ENCODE measurements around the gene PDCD2L.
"Not testable (repeated sequence)": the region's sequence is repeated elsewhere in the genome, so short reads cannot be mapped to it uniquely, and the experiment has no call there.

The PDCD2L gene

DNA sequence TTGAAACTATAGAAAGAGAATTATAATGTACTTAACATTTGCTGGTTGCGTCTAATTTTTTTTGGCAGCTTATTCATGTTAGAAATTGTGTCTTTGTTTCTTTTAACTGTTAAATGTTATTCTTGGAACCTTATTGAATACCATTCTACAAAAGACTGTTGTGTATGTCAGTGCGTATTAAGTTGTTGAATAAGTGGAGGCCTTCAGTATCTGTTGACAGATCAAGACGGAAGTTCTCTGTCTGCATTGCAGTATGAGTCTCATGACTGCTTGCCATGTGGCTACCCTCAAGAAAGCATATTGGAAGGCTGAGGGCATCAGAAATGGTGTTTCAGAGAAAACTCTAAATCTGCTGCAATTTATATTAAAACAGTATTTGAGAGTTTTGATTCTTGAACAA lies 32.5 kb downstream of the PDCD2L start:
- no peaks in the 10 kb centered on the region for H3K9me3 ChIP-seq (ENCODE audit: control insufficient read depth, low read length)
- H3K4me2 ChIP-seq (ENCODE audit: low read length): no peak overlapping the region
- no peak overlapping the region for H2AFZ ChIP-seq
- TF ChIP-seq, protein P1, sequence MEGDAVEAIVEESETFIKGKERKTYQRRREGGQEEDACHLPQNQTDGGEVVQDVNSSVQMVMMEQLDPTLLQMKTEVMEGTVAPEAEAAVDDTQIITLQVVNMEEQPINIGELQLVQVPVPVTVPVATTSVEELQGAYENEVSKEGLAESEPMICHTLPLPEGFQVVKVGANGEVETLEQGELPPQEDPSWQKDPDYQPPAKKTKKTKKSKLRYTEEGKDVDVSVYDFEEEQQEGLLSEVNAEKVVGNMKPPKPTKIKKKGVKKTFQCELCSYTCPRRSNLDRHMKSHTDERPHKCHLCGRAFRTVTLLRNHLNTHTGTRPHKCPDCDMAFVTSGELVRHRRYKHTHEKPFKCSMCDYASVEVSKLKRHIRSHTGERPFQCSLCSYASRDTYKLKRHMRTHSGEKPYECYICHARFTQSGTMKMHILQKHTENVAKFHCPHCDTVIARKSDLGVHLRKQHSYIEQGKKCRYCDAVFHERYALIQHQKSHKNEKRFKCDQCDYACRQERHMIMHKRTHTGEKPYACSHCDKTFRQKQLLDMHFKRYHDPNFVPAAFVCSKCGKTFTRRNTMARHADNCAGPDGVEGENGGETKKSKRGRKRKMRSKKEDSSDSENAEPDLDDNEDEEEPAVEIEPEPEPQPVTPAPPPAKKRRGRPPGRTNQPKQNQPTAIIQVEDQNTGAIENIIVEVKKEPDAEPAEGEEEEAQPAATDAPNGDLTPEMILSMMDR (IDR thresholded peaks at IDR 0.05): no peak
- H3K79me2 ChIP-seq: peaks cover 52% of the 10 kb centered on the region
- H3K36me3 ChIP-seq (ENCODE audit: control insufficient read depth, insufficient read depth, low read length): no peaks in the 10 kb centered on the region
- H3K9ac ChIP-seq: no peak overlapping the region
- H3K27me3 ChIP-seq (ENCODE audit: control insufficient read depth, insufficient read depth, low read length): no peaks in the 10 kb centered on the region
- H3K27ac ChIP-seq: no peak overlapping the region
- no peaks in the 10 kb centered on the region for H3K4me1 ChIP-seq
- no peak overlapping the region for H3K4me3 ChIP-seq (ENCODE audit: low read depth, low read length)

- TF ChIP-seq, protein P1 (IDR thresholded peaks at IDR 0.05): no peak
- no peaks in the 10 kb centered on the region for H3K36me3 ChIP-seq (ENCODE audit: control insufficient read depth, insufficient read depth, low read length)
Observed at GRCh38 chr19:34448191-34448590, 44.0 kb downstream of the PDCD2L start.

DNA sequence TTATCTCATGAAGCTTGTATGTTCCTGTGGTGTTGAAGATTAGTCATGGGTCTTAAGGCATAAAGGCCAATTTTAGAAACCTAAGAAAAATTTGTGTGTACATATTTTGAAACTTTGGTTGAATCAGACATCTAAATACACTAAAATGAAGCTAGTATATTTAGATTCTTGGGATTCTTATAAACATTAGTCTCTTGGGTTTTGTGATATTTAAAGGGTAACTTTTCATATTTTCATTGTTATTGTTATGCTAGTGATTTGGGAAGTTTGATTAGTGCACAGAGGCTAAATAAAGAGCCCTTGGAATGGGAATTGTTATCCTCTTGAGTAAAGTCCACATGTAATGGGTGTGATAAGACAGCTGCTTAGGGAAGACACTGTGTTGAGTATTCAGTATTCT lies 48.5 kb downstream of the PDCD2L start:
- Histone ChIP-seq H3K4me3 (ENCODE audit: low read depth, low read length) (no peak overlapping the region), H3K9ac (no peak overlapping the region), H2AFZ (no peak overlapping the region), H3K9me3 (ENCODE audit: control insufficient read depth, low read length) (no peaks in the 10 kb centered on the region), H3K4me1 (peaks cover 5% of the 10 kb centered on the region), H3K27me3 (ENCODE audit: control insufficient read depth, insufficient read depth, low read length) (no peaks in the 10 kb centered on the region), H3K36me3 (ENCODE audit: control insufficient read depth, insufficient read depth, low read length) (no peaks in the 10 kb centered on the region), H3K79me2 (peaks cover 5% of the 10 kb centered on the region), H3K27ac (no peak overlapping the region), H3K4me2 (ENCODE audit: low read length) (no peak overlapping the region)
- TF ChIP-seq, protein P1 (IDR thresholded peaks at IDR 0.05): no peak

More at GRCh38 chr19:34448191-34448590, 44.0 kb downstream of the PDCD2L start:
- Histone ChIP-seq H3K9me3 (ENCODE audit: control insufficient read depth, low read length) (no peaks in the 10 kb centered on the region), H3K9ac (no peak overlapping the region), H2AFZ (no peak overlapping the region), H3K79me2 (peaks cover 11% of the 10 kb centered on the region), H3K4me3 (ENCODE audit: low read depth, low read length) (no peak overlapping the region), H3K4me2 (ENCODE audit: low read length) (no peak overlapping the region), H3K27ac (no peak overlapping the region), H3K27me3 (ENCODE audit: control insufficient read depth, insufficient read depth, low read length) (no peaks in the 10 kb centered on the region), H3K4me1 (no peaks in the 10 kb centered on the region)

DNA sequence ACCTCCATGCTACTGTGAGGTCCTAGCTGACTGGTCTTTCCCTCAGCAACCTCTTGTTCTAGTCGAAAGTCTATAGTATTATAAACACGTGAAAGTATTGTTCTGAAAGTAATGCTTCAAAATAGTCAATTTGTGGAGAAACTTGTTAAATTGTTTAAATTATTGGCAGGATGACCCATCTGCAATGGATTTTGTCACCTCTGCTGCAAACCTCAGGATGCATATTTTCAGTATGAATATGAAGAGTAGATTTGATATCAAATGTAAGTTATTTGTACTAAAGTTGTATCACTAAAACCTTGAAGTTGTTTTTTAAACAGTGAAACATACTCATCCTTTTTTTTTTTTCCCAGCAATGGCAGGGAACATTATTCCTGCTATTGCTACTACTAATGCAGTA lies 49.9 kb downstream of the PDCD2L start:
- Histone ChIP-seq H3K9me3 (ENCODE audit: control insufficient read depth, low read length) (no peaks in the 10 kb centered on the region), H3K79me2 (peaks cover 5% of the 10 kb centered on the region), H3K27me3 (ENCODE audit: control insufficient read depth, insufficient read depth, low read length) (no peaks in the 10 kb centered on the region), H3K4me1 (peaks cover 15% of the 10 kb centered on the region), H3K36me3 (ENCODE audit: control insufficient read depth, insufficient read depth, low read length) (no peaks in the 10 kb centered on the region), H3K27ac (no peak overlapping the region), H3K4me2 (ENCODE audit: low read length) (no peak overlapping the region), H3K9ac (no peak overlapping the region), H3K4me3 (ENCODE audit: low read depth, low read length) (no peak overlapping the region), H2AFZ (no peak overlapping the region)
- TF ChIP-seq, protein P1 (IDR thresholded peaks at IDR 0.05): no peak

GRCh38 chr19:34454685-34455084 lies 50.5 kb downstream of the PDCD2L start:
- peaks cover 5% of the 10 kb centered on the region for H3K79me2 ChIP-seq
- H3K27ac ChIP-seq: no peak overlapping the region
- H3K4me2 ChIP-seq (ENCODE audit: low read length): no peak overlapping the region
- H2AFZ ChIP-seq: no peak overlapping the region
- peaks cover 20% of the 10 kb centered on the region for H3K4me1 ChIP-seq
- no peaks in the 10 kb centered on the region for H3K36me3 ChIP-seq (ENCODE audit: control insufficient read depth, insufficient read depth, low read length)
- H3K9ac ChIP-seq: no peak overlapping the region
- H3K27me3 ChIP-seq (ENCODE audit: control insufficient read depth, insufficient read depth, low read length): no peaks in the 10 kb centered on the region
- no peak overlapping the region for H3K4me3 ChIP-seq (ENCODE audit: low read depth, low read length)
- H3K9me3 ChIP-seq (ENCODE audit: control insufficient read depth, low read length): no peaks in the 10 kb centered on the region
- TF ChIP-seq, protein P1 (IDR thresholded peaks at IDR 0.05): no peak

GRCh38 chr19:34455783-34456480 lies 51.7 kb downstream of the PDCD2L start:
- H3K4me1 ChIP-seq: peaks cover 32% of the 10 kb centered on the region
- not testable (repeated sequence) for H2AFZ ChIP-seq; H3K36me3 ChIP-seq (ENCODE audit: control insufficient read depth, insufficient read depth, low read length); H3K79me2 ChIP-seq; H3K4me3 ChIP-seq (ENCODE audit: low read depth, low read length); H3K27ac ChIP-seq; H3K9me3 ChIP-seq (ENCODE audit: control insufficient read depth, low read length); H3K9ac ChIP-seq; H3K4me2 ChIP-seq (ENCODE audit: low read length); H3K27me3 ChIP-seq (ENCODE audit: control insufficient read depth, insufficient read depth, low read length)

Data from parathyroid adenoma (tissue), 2 donors.